ENCODE data around the gene OFD1.

OFD1 gene

DNA sequence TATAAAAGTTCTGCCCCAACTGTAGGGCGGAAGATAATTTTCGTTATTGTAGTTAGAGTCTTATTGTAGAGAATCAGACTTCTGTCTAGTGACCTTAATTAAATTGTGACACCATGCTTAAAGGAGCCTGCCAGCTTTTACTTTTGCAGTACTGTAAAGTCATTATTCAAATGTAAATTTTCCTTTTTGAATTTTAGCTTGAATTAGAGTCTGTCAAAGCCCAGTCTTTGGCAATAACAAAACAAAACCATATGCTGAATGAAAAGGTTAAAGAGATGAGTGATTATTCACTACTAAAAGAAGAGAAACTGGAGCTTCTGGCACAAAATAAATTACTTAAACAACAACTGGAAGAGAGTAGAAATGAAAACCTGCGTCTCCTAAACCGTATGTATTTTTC is 21.8 kb downstream of the OFD1 start:
- Histone ChIP-seq H3K36me3 (ENCODE audit: control insufficient read depth, insufficient read depth, low read length) (no peaks in the 10 kb centered on the region), H3K27ac (no peak overlapping the region), H2AFZ (no peak overlapping the region), H3K4me1 (no peaks in the 10 kb centered on the region), H3K4me2 (ENCODE audit: low read length) (no peak overlapping the region), H3K4me3 (ENCODE audit: low read depth, low read length) (no peak overlapping the region), H3K79me2 (no peaks in the 10 kb centered on the region), H3K9ac (no peak overlapping the region), H3K9me3 (ENCODE audit: control insufficient read depth, low read length) (no peaks in the 10 kb centered on the region), H3K27me3 (ENCODE audit: control insufficient read depth, insufficient read depth, low read length) (no peaks in the 10 kb centered on the region)
- TF ChIP-seq, protein P1, sequence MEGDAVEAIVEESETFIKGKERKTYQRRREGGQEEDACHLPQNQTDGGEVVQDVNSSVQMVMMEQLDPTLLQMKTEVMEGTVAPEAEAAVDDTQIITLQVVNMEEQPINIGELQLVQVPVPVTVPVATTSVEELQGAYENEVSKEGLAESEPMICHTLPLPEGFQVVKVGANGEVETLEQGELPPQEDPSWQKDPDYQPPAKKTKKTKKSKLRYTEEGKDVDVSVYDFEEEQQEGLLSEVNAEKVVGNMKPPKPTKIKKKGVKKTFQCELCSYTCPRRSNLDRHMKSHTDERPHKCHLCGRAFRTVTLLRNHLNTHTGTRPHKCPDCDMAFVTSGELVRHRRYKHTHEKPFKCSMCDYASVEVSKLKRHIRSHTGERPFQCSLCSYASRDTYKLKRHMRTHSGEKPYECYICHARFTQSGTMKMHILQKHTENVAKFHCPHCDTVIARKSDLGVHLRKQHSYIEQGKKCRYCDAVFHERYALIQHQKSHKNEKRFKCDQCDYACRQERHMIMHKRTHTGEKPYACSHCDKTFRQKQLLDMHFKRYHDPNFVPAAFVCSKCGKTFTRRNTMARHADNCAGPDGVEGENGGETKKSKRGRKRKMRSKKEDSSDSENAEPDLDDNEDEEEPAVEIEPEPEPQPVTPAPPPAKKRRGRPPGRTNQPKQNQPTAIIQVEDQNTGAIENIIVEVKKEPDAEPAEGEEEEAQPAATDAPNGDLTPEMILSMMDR (IDR thresholded peaks at IDR 0.05): no peak

DNA sequence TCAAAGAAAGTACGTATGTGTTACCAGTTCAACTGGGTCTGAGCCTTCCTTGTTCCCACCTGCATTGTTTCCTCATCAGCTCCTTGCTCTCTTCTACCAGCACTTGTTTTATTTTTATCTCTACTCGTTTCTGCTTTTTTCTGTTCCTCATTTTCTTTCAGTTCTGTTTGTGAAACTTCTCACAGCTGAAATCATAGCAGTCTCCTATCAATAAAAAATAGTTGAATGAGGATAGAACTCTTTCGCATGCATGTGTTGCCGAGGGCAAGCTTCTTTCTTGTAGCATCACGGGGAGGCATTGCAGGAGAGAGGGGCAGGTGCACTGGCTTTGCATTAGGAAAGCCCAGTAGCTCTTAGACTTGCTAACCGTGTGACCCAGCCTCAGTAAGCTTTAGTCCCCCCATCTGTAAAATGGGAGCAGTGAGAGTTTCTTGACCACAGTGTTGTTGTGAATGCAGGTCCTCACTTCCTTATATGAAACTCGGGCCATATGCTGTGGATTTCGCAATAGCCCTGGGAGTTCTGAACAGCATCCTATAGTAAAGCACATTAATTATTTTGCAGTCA is 24.7 kb downstream of the OFD1 start:
- no peaks in the 10 kb centered on the region for H3K9me3 ChIP-seq (ENCODE audit: control insufficient read depth, low read length)
- no peaks in the 10 kb centered on the region for H3K79me2 ChIP-seq
- TF ChIP-seq, protein P1 (IDR thresholded peaks at IDR 0.05): no peak
- H3K4me1 ChIP-seq: no peaks in the 10 kb centered on the region
- no peaks in the 10 kb centered on the region for H3K36me3 ChIP-seq (ENCODE audit: control insufficient read depth, insufficient read depth, low read length)
- H3K27ac ChIP-seq: no peak overlapping the region
- H3K4me3 ChIP-seq (ENCODE audit: low read depth, low read length): no peak overlapping the region
- H2AFZ ChIP-seq: no peak overlapping the region
- no peak overlapping the region for H3K9ac ChIP-seq
- no peak overlapping the region for H3K4me2 ChIP-seq (ENCODE audit: low read length)
- H3K27me3 ChIP-seq (ENCODE audit: control insufficient read depth, insufficient read depth, low read length): no peaks in the 10 kb centered on the region

DNA sequence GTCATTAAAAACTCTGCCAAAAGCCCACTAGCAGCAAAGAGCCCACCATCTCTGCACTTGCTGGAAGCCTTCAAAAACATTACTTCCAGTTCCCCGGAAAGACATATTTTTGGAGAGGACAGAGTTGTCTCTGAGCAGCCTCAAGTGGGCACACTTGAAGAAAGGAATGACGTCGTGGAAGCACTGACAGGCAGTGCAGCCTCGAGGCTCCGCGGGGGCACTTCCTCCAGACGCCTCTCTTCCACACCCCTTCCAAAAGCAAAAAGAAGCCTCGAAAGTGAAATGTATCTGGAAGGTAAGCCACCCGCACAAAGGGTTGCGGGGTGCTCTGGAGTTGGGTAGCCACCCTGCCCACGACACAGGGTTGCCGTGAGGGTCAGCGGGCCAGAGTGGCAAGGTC is 25.9 kb downstream of the OFD1 start:
- no peaks in the 10 kb centered on the region for H3K36me3 ChIP-seq (ENCODE audit: control insufficient read depth, insufficient read depth, low read length)

DNA sequence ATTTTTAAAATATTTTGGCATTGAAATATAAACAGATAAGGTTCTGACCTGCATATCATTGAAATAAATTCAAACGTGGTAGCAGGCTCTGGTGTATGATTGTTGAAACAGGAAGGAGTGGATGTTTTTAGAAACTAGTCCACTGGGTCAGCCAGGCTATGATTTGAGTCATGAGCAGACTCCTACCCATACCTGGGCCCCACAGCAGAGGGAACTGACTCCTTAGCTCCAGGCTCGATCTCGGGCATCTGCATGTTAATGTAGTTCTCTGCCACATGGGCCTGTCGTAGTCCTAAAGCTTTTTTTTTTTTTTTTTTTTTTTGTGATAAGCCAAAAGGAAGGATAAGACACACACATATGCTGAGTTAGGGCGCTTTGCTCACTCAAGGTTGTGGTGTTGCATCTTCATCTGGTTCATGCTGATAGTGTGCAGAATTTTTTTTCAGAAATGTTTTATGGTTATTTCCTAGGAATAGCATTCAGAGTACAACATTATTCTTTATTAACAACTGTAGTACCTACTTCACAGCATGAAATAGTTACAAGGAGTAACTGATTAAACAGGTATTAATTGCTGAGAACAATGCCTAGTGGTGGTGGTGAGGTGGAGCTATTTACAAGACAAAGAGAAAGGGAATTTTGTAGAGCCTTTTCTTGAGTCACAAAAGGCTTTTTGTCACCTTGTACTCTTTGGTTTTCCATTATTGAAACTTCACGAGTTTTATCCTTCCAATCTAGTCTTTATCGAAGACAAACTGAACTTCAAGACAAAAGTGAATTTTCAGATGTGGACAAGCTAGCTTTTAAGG is 27.3 kb downstream of the OFD1 start:
- TF ChIP-seq, protein P1 (IDR thresholded peaks at IDR 0.05): no peak
- Histone ChIP-seq H3K27me3 (ENCODE audit: control insufficient read depth, insufficient read depth, low read length) (no peaks in the 10 kb centered on the region), H3K79me2 (no peaks in the 10 kb centered on the region), H3K36me3 (ENCODE audit: control insufficient read depth, insufficient read depth, low read length) (no peaks in the 10 kb centered on the region), H3K9ac (no peak overlapping the region), H2AFZ (no peak overlapping the region), H3K27ac (no peak overlapping the region), H3K4me1 (no peaks in the 10 kb centered on the region), H3K4me2 (ENCODE audit: low read length) (no peak overlapping the region), H3K4me3 (ENCODE audit: low read depth, low read length) (no peak overlapping the region), H3K9me3 (ENCODE audit: control insufficient read depth, low read length) (no peaks in the 10 kb centered on the region)

More for the DNA sequence above, 25.9 kb downstream of the OFD1 start:
- H2AFZ ChIP-seq: no peak overlapping the region
- H3K27me3 ChIP-seq (ENCODE audit: control insufficient read depth, insufficient read depth, low read length): no peaks in the 10 kb centered on the region
- no peak overlapping the region for H3K4me3 ChIP-seq (ENCODE audit: low read depth, low read length)
- TF ChIP-seq, protein P1 (IDR thresholded peaks at IDR 0.05): no peak
- no peaks in the 10 kb centered on the region for H3K4me1 ChIP-seq
- H3K79me2 ChIP-seq: no peaks in the 10 kb centered on the region
- H3K9me3 ChIP-seq (ENCODE audit: control insufficient read depth, low read length): no peaks in the 10 kb centered on the region
- no peak overlapping the region for H3K27ac ChIP-seq
- no peak overlapping the region for H3K9ac ChIP-seq
- no peak overlapping the region for H3K4me2 ChIP-seq (ENCODE audit: low read length)

All from parathyroid adenoma (tissue), 2 donors.